PC-3 (cell line): ENCODE results near the gene ADAMTSL5. TPM values are rescaled to one million over a fixed set of nuclear protein-coding genes. Genes with fewer than 3 reads are reported as not detected.

Experiments used
- ATAC-seq: fragments of 200-7000 bp; cut with Tn5 transposase; 2 replicates; pipeline ENCODE4 v1.9.1; 2020; ENCODE audit warnings: mild to moderate bottlenecking, moderate library complexity
- BruUV-seq: library from RNA; stranded (reverse); fragments of 400-500 nt; replicated peaks from 2 replicates; lab custom pipeline; 2021; lab: Mats Ljungman, UMichigan
- CTCF ChIA-PET: fragments of 300-600 bp; sonication (Branson Sonifier 250); formaldehyde crosslinking; loops from one replicate; lab custom pipeline; 2022; ENCODE audit warnings: antibody characterized with exemption; lab: Charles Lee
- POLR2A ChIA-PET: fragments of 300-600 bp; sonication (Branson Sonifier 250); formaldehyde crosslinking; loops from one replicate; lab custom pipeline; 2022; ENCODE audit warnings: antibody characterized with exemption; ENCODE audit not compliant: unreplicated experiment; lab: Charles Lee
- DNase-seq: peaks from one replicate; pipeline ENCODE4 v3.0.0-alpha.2; 2015
- H2AFZ ChIP-seq: fragments of 300-600 bp; sonication (generic); 2 replicates; pipeline ENCODE4 v1.6.0; 2016; ENCODE audit warnings: antibody characterized with exemption, low read length
- H3F3A ChIP-seq: fragments of 300-600 bp; sonication (generic); one replicate; pipeline ENCODE4 v1.6.0; 2017; ENCODE audit warnings: antibody characterized with exemption, low read length, control low read depth, mild to moderate bottlenecking; ENCODE audit not compliant: unreplicated experiment
- H3K27ac ChIP-seq: fragments of 300-600 bp; sonication (generic); 2 replicates; pipeline ENCODE4 v1.5.1; 2016; ENCODE audit warnings: mild to moderate bottlenecking, low read length
- H3K27me3 ChIP-seq: fragments of 300-600 bp; sonication (generic); 2 replicates; pipeline ENCODE4 v1.6.1; 2016; ENCODE audit warnings: low read length, mixed read lengths
- H3K36me3 ChIP-seq: fragments of 300-600 bp; sonication (generic); 2 replicates; pipeline ENCODE4 v1.6.1; 2016; ENCODE audit warnings: low read depth, mixed run types, low read length, mixed read lengths
- H3K4me1 ChIP-seq: fragments of 300-600 bp; sonication (generic); 2 replicates; pipeline ENCODE4 v1.5.1; 2016; ENCODE audit warnings: low read length; ENCODE audit not compliant: insufficient read depth
- H3K4me2 ChIP-seq: fragments of 300-600 bp; sonication (generic); 2 replicates; pipeline ENCODE4 v1.6.0; 2016; ENCODE audit warnings: low read length
- H3K4me3 ChIP-seq: fragments of 300-600 bp; sonication (generic); 2 replicates; pipeline ENCODE4 v1.5.1; 2016; ENCODE audit warnings: mild to moderate bottlenecking, low read length, mixed read lengths
- H3K79me2 ChIP-seq: fragments of 300-600 bp; sonication (generic); 2 replicates; pipeline ENCODE4 v1.6.1; 2017; ENCODE audit warnings: low read length, mixed read lengths
- H3K9ac ChIP-seq: fragments of 300-600 bp; sonication (generic); 2 replicates; pipeline ENCODE4 v1.6.0; 2016; ENCODE audit warnings: mild to moderate bottlenecking, low read length
- H3K9me2 ChIP-seq: fragments of 300-600 bp; sonication (generic); replicated peaks from 2 replicates; pipeline ENCODE4 v1.6.1; 2016; ENCODE audit warnings: mixed run types, low read length, mixed read lengths
- H3K9me3 ChIP-seq: fragments of 300-600 bp; sonication (generic); 2 replicates; pipeline ENCODE4 v1.6.1; 2016; ENCODE audit warnings: low read length, mixed read lengths
- H4K20me1 ChIP-seq: fragments of 300-600 bp; sonication (generic); 2 replicates; pipeline ENCODE4 v1.6.1; 2016; ENCODE audit warnings: low read length, mixed read lengths
- CTCF ChIP-seq: fragments of 300-600 bp; sonication (generic); conservative IDR thresholded peaks from 2 replicates; pipeline ENCODE4 v1.5.1; 2017; ENCODE audit warnings: antibody characterized with exemption, low read depth, mild to moderate bottlenecking, low read length
- EZH2 ChIP-seq: fragments of 300-600 bp; sonication (generic); IDR thresholded peaks from one replicate; pipeline ENCODE4 v1.6.1; 2017; ENCODE audit warnings: antibody characterized with exemption, mild to moderate bottlenecking, low read length; ENCODE audit not compliant: unreplicated experiment
- EZH2phosphoT487 ChIP-seq: fragments of 300-600 bp; sonication (generic); IDR thresholded peaks from 2 replicates; pipeline ENCODE4 v1.6.1; 2018; ENCODE audit warnings: mild to moderate bottlenecking, antibody characterized with exemption, low read length, borderline replicate concordance
- intact Hi-C: fragments of 100-400 bp; cut with micrococcal nuclease; formaldehyde crosslinking; loops from 2 replicates; pipeline ENCODE4 v1.9.0; 2023
- total RNA-seq: library from RNA; depleted of rRNA; stranded (reverse); fragments of >200 nt; gene quantifications from 2 replicates; pipeline ENCODE4 v1.2.3, GENCODE V29; 2014

ADAMTSL5 gene
- total RNA-seq, 1 experiment from 2014 or later = 5.0 TPM

GRCh38 chr19:1468821-1469254 is 44.0 kb downstream of the ADAMTSL5 start:
- Histone ChIP-seq H3K9ac (peak overlapping the region; percentile 67), H3K27ac (no peak overlapping the region), H3K4me3 (peak overlapping the region; percentile 65), H2AFZ (peak overlapping the region; percentile 65), H3K27me3 (no peaks in the 10 kb centered on the region), H3K9me3 (no peaks in the 10 kb centered on the region), H3K4me1 (peaks cover 18% of the 10 kb centered on the region), H3F3A (no peaks in the 10 kb centered on the region), H4K20me1 (no peaks in the 10 kb centered on the region), H3K36me3 (no peaks in the 10 kb centered on the region), H3K79me2 (peaks cover 27% of the 10 kb centered on the region), H3K4me2 (peak overlapping the region; percentile 88), H3K9me2 (no peaks in the 10 kb centered on the region)
- BruUV-seq = no TSS peak
- CTCF ChIA-PET = no interaction called here
- intact Hi-C loops = no loop called here
- POLR2A ChIA-PET = no interaction called here
- TF ChIP-seq CTCF = peak; percentile 23; the same call in 1 of the 2 replicates
- no peak for TF ChIP-seq EZH2phosphoT487
- TF ChIP-seq EZH2 = no peak
- DNase-seq = peak; percentile 32
- ATAC-seq = peak; percentile 11

GRCh38 chr19:1468274-1468820 is 44.5 kb downstream of the ADAMTSL5 start:
- peaks cover 18% of the 10 kb centered on the region for H3K4me1 ChIP-seq

More at GRCh38 chr19:1468274-1468820, 44.5 kb downstream of the ADAMTSL5 start:
- TF ChIP-seq EZH2phosphoT487 = no peak
- no peak for TF ChIP-seq EZH2
- TF ChIP-seq CTCF = 0 out of 2 replicates have a peak, but pooled peaks have one; percentile 25
- Histone ChIP-seq H3K27ac (no peak overlapping the region), H3K9me2 (no peaks in the 10 kb centered on the region), H3K4me3 (peak overlapping the region; percentile 65), H3K4me2 (peak overlapping the region; percentile 88), H3F3A (no peaks in the 10 kb centered on the region), H3K9me3 (no peaks in the 10 kb centered on the region), H3K9ac (peak overlapping the region; percentile 67), H2AFZ (peak overlapping the region; percentile 65), H3K36me3 (no peaks in the 10 kb centered on the region), H4K20me1 (no peaks in the 10 kb centered on the region), H3K79me2 (peaks cover 27% of the 10 kb centered on the region), H3K27me3 (no peaks in the 10 kb centered on the region)
- ChIA-PET POLR2A (no interaction called here), CTCF (no interaction called here)
- intact Hi-C loops = no loop called here
- no peak for DNase-seq
- no peak for ATAC-seq
- no TSS peak for BruUV-seq
